Hippocampal formation (tissue), 2 donors: Measurements from ENCODE around the gene DCAF11.
A peak's percentile ranks its signal among the peaks of the same experiment; 100 is the strongest.
"Not testable (repeated sequence)": the region's sequence is repeated elsewhere in the genome, so short reads cannot be mapped to it uniquely, and the experiment has no call there.

Experiments
- DNase-seq, 2 donors: peaks; one replicate each; lab custom pipeline; 2025; lab: John Stamatoyannopoulos, UW

DCAF11 gene

GRCh38 chr14:24096545-24097181 lies 17.9 kb upstream of the DCAF11 start:
- no peak for DNase-seq

- DNase-seq: no peak
Observed at GRCh38 chr14:24098229-24098926, 16.2 kb upstream of the DCAF11 start.

- no peak for DNase-seq
Observed at GRCh38 chr14:24098927-24099813, 15.4 kb upstream of the DCAF11 start.

- no peak for DNase-seq
Observed at GRCh38 chr14:24100197-24100981, 14.2 kb upstream of the DCAF11 start.

- no peak for DNase-seq
Observed at GRCh38 chr14:24100982-24101494, 13.5 kb upstream of the DCAF11 start.

GRCh38 chr14:24102357-24103048 lies 12.1 kb upstream of the DCAF11 start:
- no peak for DNase-seq

GRCh38 chr14:24103451-24103850 lies 11.1 kb upstream of the DCAF11 start:
- DNase-seq: no peak

GRCh38 chr14:24105609-24106239 lies 8.9 kb upstream of the DCAF11 start:
- DNase-seq: not testable (repeated sequence)

- no peak for DNase-seq
Observed at GRCh38 chr14:24106672-24107271, 7.8 kb upstream of the DCAF11 start.

GRCh38 chr14:24108336-24108874 lies 6.2 kb upstream of the DCAF11 start:
- no peak for DNase-seq

- no peak for DNase-seq
Observed at GRCh38 chr14:24110060-24110459, 4.5 kb upstream of the DCAF11 start.

GRCh38 chr14:24110523-24110922 lies 4.1 kb upstream of the DCAF11 start:
- no peak for DNase-seq

GRCh38 chr14:24113379-24113800 lies 1.2 kb upstream of the DCAF11 start:
- DNase-seq: no peak

GRCh38 chr14:24113801-24114531 lies 611 bp upstream of the DCAF11 start:
- peak; percentile 80 to 87 for DNase-seq

GRCh38 chr14:24115422-24116127 lies 998 bp downstream of the DCAF11 start:
- DNase-seq: no peak

GRCh38 chr14:24116128-24116814 lies 1.7 kb downstream of the DCAF11 start:
- no peak for DNase-seq

- no peak for DNase-seq
Observed at GRCh38 chr14:24117179-24117578, 2.6 kb downstream of the DCAF11 start.

- DNase-seq: no peak
Observed at GRCh38 chr14:24119691-24120090, 5.1 kb downstream of the DCAF11 start.
